HL-60 (cell line): ENCODE results near the gene PTBP3.

Source experiments
- DNase-seq, 2 experiments: peaks; one replicate each; pipeline ENCODE4 v3.0.0-alpha.2; 2010 to 2020; ENCODE audit warnings: low read depth in 1 of 2, low spot score in 1 of 2
- H3K27ac ChIP-seq: fragments of 250-450 bp; sonication (Bioruptor Pico); replicated peaks from 2 replicates; pipeline ENCODE4 v1.5.1; 2020; ENCODE audit warnings: mild to moderate bottlenecking, moderate library complexity
- H3K27me3 ChIP-seq: fragments of 250-450 bp; sonication (Bioruptor Pico); 2 replicates; pipeline ENCODE4 v1.5.1; 2021; ENCODE audit warnings: mild to moderate bottlenecking, moderate library complexity; ENCODE audit not compliant: insufficient read depth, poor library complexity, severe bottlenecking
- H3K4me3 ChIP-seq: replicated peaks from 2 replicates; pipeline ENCODE4 v1.5.1; 2011; ENCODE audit warnings: mild to moderate bottlenecking, control low read depth, low read length; ENCODE audit not compliant: insufficient read depth
- CTCF ChIP-seq: IDR thresholded peaks from one replicate; pipeline ENCODE4 v1.5.1; 2011; ENCODE audit warnings: low read length, control low read depth, inconsistent platforms; ENCODE audit not compliant: insufficient read depth
- GABPA ChIP-seq: IDR thresholded peaks from 2 replicates; pipeline ENCODE4 v1.6.1; 2012; ENCODE audit warnings: low read depth
- POLR2AphosphoS5 ChIP-seq: IDR thresholded peaks from 2 replicates; pipeline ENCODE4 v1.6.1; 2012; ENCODE audit warnings: low read depth
- REST ChIP-seq: IDR thresholded peaks from 2 replicates; pipeline ENCODE4 v1.6.1; 2012; ENCODE audit warnings: low read depth; ENCODE audit not compliant: insufficient replicate concordance
- SPI1 ChIP-seq: IDR thresholded peaks from 2 replicates; pipeline ENCODE4 v1.6.1; 2012; ENCODE audit warnings: low read depth, mild to moderate bottlenecking, borderline replicate concordance

The PTBP3 gene

DNA sequence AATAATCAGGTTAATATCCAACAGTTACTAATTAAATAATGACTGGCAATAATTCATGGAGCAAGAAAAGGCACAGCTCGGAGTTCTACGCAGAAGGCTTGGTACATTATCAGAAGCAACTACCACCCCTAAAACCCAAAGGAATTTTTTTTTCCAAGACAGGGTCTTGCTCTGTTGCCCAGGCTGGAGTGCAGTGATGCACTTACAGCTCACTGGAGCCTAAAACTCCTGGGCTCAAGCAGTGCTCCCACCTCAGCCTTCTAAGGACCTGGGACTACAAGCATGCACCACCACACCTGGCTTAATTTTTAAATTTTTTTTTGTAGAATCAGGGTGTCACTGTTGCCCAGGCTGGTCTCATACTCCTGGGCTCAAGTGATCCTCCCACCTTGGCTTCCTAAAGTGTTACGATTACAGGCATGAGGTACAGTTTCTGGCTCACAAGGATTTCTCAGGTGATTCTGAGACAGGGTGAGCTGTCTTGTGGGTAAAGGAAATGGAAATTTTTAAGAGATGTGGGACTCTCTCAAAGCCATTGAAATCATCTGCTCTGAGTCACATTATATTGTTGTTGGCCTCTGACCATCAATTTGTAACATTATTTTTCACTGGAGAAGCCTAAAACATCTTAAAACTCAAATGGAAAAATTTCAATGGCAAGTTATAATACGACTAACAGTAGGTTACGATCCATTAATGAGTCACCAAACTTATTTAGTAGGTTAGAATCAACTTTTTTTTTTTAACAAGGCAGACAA, 26.8 kb upstream of the PTBP3 start:
- no peak for TF ChIP-seq GABPA
- TF ChIP-seq CTCF: no peak
- no peak for TF ChIP-seq SPI1
- TF ChIP-seq REST: no peak
- TF ChIP-seq POLR2AphosphoS5: no peak
- Histone ChIP-seq H3K4me3 (no peak overlapping the region), H3K27me3 (no peaks in the 10 kb centered on the region), H3K27ac (no peak overlapping the region)
- DNase-seq: no peak

DNA sequence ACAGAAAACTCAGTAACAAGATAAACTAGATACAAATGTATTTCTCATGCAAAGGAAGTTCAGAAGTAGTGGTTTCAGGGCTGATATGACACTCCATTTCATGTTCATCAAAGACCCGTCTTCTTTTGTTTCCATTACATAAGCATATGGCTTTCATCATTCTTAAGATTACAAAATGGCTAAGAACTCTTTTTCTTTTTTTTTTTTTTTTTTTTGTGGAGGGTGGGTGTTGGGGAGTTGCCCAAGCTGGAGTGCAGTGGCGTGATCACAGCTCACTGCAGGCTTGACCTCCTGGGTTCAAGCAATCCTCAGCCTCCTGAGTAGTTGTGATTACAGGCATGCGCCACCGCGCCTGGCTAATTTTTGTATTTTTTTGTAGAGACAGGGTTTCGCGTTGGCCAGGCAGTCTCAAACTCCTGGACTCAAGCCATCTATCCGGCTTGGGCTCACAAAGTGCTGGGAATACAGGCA, 22.0 kb upstream of the PTBP3 start:
- Histone ChIP-seq H3K27me3 (no peaks in the 10 kb centered on the region), H3K27ac (0 out of 2 replicates have a peak overlapping the region, but pooled peaks have one; percentile 28), H3K4me3 (no peak overlapping the region)
- DNase-seq: no peak
- TF ChIP-seq REST (no peak), SPI1 (no peak), POLR2AphosphoS5 (no peak)

DNA sequence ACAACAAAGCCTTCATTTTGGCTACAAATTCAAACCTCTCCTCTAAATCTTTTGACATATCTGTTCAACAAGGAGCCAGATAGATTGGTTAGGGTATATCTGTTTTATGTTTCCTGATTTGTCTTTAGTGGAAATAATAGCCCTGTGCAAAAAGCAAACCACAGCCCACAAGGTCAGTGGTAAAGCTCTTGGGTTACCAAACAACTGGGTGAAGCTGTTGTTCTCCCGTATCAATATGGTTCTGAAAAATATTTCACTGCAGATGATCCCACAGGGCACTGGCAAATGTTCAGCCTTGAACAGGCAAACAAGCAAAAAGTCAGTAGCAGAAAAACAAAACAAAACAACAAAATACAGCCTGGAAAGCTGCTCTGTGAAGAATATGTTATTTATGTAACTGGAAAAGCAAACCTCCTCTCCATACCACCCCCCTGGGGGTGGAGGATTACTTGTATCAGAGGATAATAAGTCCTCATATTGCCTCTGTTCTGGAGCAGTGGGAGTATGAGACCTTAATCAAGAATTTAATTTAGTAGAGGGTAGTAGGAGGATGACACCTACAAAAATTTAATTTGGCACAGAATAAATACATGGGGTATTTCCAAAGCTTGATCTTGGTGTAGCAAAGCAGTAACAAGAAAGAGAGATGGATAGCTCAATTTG, 20.8 kb upstream of the PTBP3 start:
- TF ChIP-seq POLR2AphosphoS5 (no peak), GABPA (no peak), REST (no peak), SPI1 (no peak), CTCF (no peak)
- H3K27me3 ChIP-seq: no peaks in the 10 kb centered on the region
- H3K4me3 ChIP-seq: no peak overlapping the region
- DNase-seq: no peak
- no peak overlapping the region for H3K27ac ChIP-seq
